ENCODE data around the gene RDM1. TPM values are rescaled to one million over a fixed set of nuclear protein-coding genes. Genes with fewer than 3 reads are reported as not detected.
"Not testable (repeated sequence)": the region's sequence is repeated elsewhere in the genome, so short reads cannot be mapped to it uniquely, and the experiment has no call there.

Gene RDM1
- total RNA-seq, 4 donors from 2014 or later, result not detected

GRCh38 chr17:35947156-35947585 is 16.6 kb upstream of the RDM1 start:
- H3K36me3 ChIP-seq, result no peaks in the 10 kb centered on the region

GRCh38 chr17:35944151-35944550 is 13.6 kb upstream of the RDM1 start:
- Histone ChIP-seq H3K36me3 (no peaks in the 10 kb centered on the region), H3K4me3 (no peak overlapping the region), H3K27ac (no peak overlapping the region), H3K4me1 (no peaks in the 10 kb centered on the region), H3K27me3 (no peaks in the 10 kb centered on the region), H3K9me3 (no peaks in the 10 kb centered on the region)
- DNase-seq (ENCODE audit: low spot score in 2 of 2), result no peak
- 73 to 80% methylated on average over 4 of the region's 4 CpGs for WGBS, 2 donors
- TF ChIP-seq EP300 (IDR thresholded peaks at IDR 0.05), result no peak
- no peak for TF ChIP-seq POLR2A (IDR thresholded peaks at IDR 0.05)

More at GRCh38 chr17:35947156-35947585, 16.6 kb upstream of the RDM1 start:
- 26 to 27% methylated on average over 12 of the region's 12 CpGs for WGBS, 2 donors
- no peaks in the 10 kb centered on the region for H3K9me3 ChIP-seq
- H3K4me3 ChIP-seq, result no peak overlapping the region
- peak in 1 of 2 donors; percentile 37 for DNase-seq (ENCODE audit: low spot score in 2 of 2)
- no peaks in the 10 kb centered on the region for H3K27me3 ChIP-seq
- H3K4me1 ChIP-seq, result no peaks in the 10 kb centered on the region
- TF ChIP-seq CTCF (IDR thresholded peaks at IDR 0.05) (peak; percentile 49 to 75 (median 57)), EP300 (IDR thresholded peaks at IDR 0.05) (no peak), POLR2A (IDR thresholded peaks at IDR 0.05) (no peak)
- H3K27ac ChIP-seq, result no peak overlapping the region

GRCh38 chr17:35943537-35943936 is 13.0 kb upstream of the RDM1 start, which contains the start of gene LYZL6:
TSS of gene LYZL6 (minus strand) at chr17:35943713. CDS start at chr17:35939356, 4,357 bp downstream.
- no peaks in the 10 kb centered on the region for H3K4me1 ChIP-seq
- WGBS, 2 donors, result 73 to 85% methylated on average over 2 of the region's 2 CpGs
- no peaks in the 10 kb centered on the region for H3K9me3 ChIP-seq
- no peak for TF ChIP-seq CTCF (IDR thresholded peaks at IDR 0.05)
- TF ChIP-seq EP300 (IDR thresholded peaks at IDR 0.05), result no peak
- no peak for TF ChIP-seq POLR2A (IDR thresholded peaks at IDR 0.05)
- H3K27ac ChIP-seq, result no peak within 1 kb of the TSS
- no peak within 1 kb of the TSS for H3K4me3 ChIP-seq
- no peak for DNase-seq (ENCODE audit: low spot score in 2 of 2)
- no peaks in the 10 kb centered on the region for H3K27me3 ChIP-seq
- no peaks in the 10 kb centered on the region for H3K36me3 ChIP-seq

- no peaks in the 10 kb centered on the region for H3K9me3 ChIP-seq
- H3K4me3 ChIP-seq, result no peak overlapping the region
- no peak overlapping the region for H3K27ac ChIP-seq
- TF ChIP-seq EP300 (IDR thresholded peaks at IDR 0.05) (no peak), POLR2A (IDR thresholded peaks at IDR 0.05) (no peak), CTCF (IDR thresholded peaks at IDR 0.05) (no peak)
- no peak for DNase-seq (ENCODE audit: low spot score in 2 of 2)
- WGBS, 2 donors, result 57 to 58% methylated on average over 9 of the region's 9 CpGs
- no peaks in the 10 kb centered on the region for H3K4me1 ChIP-seq
- H3K27me3 ChIP-seq, result no peaks in the 10 kb centered on the region
- H3K36me3 ChIP-seq, result no peaks in the 10 kb centered on the region
Measured at GRCh38 chr17:35942588-35943186, 12.1 kb upstream of the RDM1 start.

- not testable (repeated sequence) for H3K27me3 ChIP-seq; DNase-seq (ENCODE audit: low spot score in 2 of 2); H3K36me3 ChIP-seq; H3K27ac ChIP-seq; H3K4me1 ChIP-seq; H3K4me3 ChIP-seq; H3K9me3 ChIP-seq
- WGBS, 2 donors, result 96 to 98% methylated on average over 3 of the region's 3 CpGs
Measured at GRCh38 chr17:35938492-35938891, 7.9 kb upstream of the RDM1 start.

GRCh38 chr17:35936063-35936462 is 5.5 kb upstream of the RDM1 start:
- no peak for DNase-seq (ENCODE audit: low spot score in 2 of 2)
- TF ChIP-seq CTCF (IDR thresholded peaks at IDR 0.05), result no peak
- no peak for TF ChIP-seq POLR2A (IDR thresholded peaks at IDR 0.05)
- no peak for TF ChIP-seq EP300 (IDR thresholded peaks at IDR 0.05)
- Histone ChIP-seq H3K4me1 (peaks cover 0 to 24% (median 7%) of the 10 kb centered on the region in 4 donors), H3K4me3 (no peak overlapping the region), H3K27me3 (no peaks in the 10 kb centered on the region), H3K27ac (no peak overlapping the region), H3K36me3 (no peaks in the 10 kb centered on the region), H3K9me3 (no peaks in the 10 kb centered on the region)
- 91 to 94% methylated on average over 5 of the region's 5 CpGs for WGBS, 2 donors
